HL-60 (cell line): ENCODE measurements around the gene NINJ1.

Source experiments
- POLR2AphosphoS5 ChIP-seq: IDR thresholded peaks from 2 replicates; pipeline ENCODE4 v1.6.1; 2012; ENCODE audit warnings: low read depth
- TF ChIP-seq, protein P1 (sequence below): IDR thresholded peaks from one replicate; pipeline ENCODE4 v1.5.1; 2011; ENCODE audit warnings: low read length, control low read depth, inconsistent platforms; ENCODE audit not compliant: insufficient read depth
- TF ChIP-seq, protein P2 (sequence below): IDR thresholded peaks from 2 replicates; pipeline ENCODE4 v1.6.1; 2012; ENCODE audit warnings: low read depth; ENCODE audit not compliant: insufficient replicate concordance

DNA sequence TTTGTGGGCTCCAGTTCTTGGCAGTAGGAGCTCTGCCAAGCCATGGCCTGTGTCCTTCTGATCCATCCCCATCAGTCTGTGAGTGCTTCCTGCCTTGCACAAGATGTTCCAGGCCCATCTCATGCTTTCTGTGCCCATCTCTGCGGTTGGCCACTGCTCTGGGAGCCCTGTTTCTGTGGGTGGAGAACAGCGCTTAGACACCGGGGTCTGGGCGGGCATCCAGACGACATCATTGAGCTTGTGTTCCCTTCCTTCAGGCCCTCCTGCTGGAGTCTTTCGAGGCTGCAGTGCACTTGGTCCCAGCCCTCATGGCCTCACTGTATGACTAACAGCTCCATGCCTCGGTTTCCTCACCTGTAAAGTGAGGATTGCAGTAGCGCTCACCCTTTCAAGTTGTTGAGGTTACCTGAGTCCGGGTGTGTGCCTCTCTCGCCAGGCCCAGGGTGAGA, 52.9 kb downstream of the NINJ1 start:
- TF ChIP-seq, protein P1, sequence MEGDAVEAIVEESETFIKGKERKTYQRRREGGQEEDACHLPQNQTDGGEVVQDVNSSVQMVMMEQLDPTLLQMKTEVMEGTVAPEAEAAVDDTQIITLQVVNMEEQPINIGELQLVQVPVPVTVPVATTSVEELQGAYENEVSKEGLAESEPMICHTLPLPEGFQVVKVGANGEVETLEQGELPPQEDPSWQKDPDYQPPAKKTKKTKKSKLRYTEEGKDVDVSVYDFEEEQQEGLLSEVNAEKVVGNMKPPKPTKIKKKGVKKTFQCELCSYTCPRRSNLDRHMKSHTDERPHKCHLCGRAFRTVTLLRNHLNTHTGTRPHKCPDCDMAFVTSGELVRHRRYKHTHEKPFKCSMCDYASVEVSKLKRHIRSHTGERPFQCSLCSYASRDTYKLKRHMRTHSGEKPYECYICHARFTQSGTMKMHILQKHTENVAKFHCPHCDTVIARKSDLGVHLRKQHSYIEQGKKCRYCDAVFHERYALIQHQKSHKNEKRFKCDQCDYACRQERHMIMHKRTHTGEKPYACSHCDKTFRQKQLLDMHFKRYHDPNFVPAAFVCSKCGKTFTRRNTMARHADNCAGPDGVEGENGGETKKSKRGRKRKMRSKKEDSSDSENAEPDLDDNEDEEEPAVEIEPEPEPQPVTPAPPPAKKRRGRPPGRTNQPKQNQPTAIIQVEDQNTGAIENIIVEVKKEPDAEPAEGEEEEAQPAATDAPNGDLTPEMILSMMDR: no peak
- TF ChIP-seq, protein P2, sequence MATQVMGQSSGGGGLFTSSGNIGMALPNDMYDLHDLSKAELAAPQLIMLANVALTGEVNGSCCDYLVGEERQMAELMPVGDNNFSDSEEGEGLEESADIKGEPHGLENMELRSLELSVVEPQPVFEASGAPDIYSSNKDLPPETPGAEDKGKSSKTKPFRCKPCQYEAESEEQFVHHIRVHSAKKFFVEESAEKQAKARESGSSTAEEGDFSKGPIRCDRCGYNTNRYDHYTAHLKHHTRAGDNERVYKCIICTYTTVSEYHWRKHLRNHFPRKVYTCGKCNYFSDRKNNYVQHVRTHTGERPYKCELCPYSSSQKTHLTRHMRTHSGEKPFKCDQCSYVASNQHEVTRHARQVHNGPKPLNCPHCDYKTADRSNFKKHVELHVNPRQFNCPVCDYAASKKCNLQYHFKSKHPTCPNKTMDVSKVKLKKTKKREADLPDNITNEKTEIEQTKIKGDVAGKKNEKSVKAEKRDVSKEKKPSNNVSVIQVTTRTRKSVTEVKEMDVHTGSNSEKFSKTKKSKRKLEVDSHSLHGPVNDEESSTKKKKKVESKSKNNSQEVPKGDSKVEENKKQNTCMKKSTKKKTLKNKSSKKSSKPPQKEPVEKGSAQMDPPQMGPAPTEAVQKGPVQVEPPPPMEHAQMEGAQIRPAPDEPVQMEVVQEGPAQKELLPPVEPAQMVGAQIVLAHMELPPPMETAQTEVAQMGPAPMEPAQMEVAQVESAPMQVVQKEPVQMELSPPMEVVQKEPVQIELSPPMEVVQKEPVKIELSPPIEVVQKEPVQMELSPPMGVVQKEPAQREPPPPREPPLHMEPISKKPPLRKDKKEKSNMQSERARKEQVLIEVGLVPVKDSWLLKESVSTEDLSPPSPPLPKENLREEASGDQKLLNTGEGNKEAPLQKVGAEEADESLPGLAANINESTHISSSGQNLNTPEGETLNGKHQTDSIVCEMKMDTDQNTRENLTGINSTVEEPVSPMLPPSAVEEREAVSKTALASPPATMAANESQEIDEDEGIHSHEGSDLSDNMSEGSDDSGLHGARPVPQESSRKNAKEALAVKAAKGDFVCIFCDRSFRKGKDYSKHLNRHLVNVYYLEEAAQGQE: no peak
- TF ChIP-seq POLR2AphosphoS5: no peak
